ENCODE results near the gene GKAP1. TPM values are rescaled to one million over a fixed set of nuclear protein-coding genes. Genes with fewer than 3 reads are reported as not detected.

The GKAP1 gene
- total and polyA plus RNA-seq, 2 donors from 2014 or later = 7.1 to 8.6 TPM

- H3K4me3 ChIP-seq (ENCODE audit: low read length in 3 of 3) = no peak overlapping the region
- no peaks in the 10 kb centered on the region for H3K36me3 ChIP-seq (ENCODE audit: control insufficient read depth in 2 of 3, insufficient read depth in 3 of 3, low read length in 3 of 3)
- H3K9me3 ChIP-seq (ENCODE audit: control insufficient read depth in 2 of 3, insufficient read depth in 1 of 3, low read length in 3 of 3) = peaks cover 0 to 7% (median 0%) of the 10 kb centered on the region in 3 donors
- H3K9ac ChIP-seq (ENCODE audit: low read length in 3 of 3) = no peak overlapping the region
- TF ChIP-seq, protein P1, sequence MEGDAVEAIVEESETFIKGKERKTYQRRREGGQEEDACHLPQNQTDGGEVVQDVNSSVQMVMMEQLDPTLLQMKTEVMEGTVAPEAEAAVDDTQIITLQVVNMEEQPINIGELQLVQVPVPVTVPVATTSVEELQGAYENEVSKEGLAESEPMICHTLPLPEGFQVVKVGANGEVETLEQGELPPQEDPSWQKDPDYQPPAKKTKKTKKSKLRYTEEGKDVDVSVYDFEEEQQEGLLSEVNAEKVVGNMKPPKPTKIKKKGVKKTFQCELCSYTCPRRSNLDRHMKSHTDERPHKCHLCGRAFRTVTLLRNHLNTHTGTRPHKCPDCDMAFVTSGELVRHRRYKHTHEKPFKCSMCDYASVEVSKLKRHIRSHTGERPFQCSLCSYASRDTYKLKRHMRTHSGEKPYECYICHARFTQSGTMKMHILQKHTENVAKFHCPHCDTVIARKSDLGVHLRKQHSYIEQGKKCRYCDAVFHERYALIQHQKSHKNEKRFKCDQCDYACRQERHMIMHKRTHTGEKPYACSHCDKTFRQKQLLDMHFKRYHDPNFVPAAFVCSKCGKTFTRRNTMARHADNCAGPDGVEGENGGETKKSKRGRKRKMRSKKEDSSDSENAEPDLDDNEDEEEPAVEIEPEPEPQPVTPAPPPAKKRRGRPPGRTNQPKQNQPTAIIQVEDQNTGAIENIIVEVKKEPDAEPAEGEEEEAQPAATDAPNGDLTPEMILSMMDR (IDR thresholded peaks at IDR 0.05; ENCODE audit: borderline replicate concordance, extremely low read depth, insufficient read depth) = no peak
- DNase-seq (no peak), FAIRE-seq (no peak)
- no peaks in the 10 kb centered on the region for H3K4me1 ChIP-seq (ENCODE audit: control insufficient read depth in 2 of 3, insufficient read depth in 2 of 3, low read depth in 1 of 3, low read length in 3 of 3)
- intact Hi-C loops (cut with DNase I) = no loop called here
- H3K27me3 ChIP-seq (ENCODE audit: control insufficient read depth, insufficient read depth, low read length) = no peaks in the 10 kb centered on the region
- no peak overlapping the region for H3K27ac ChIP-seq (ENCODE audit: low read depth in 2 of 2, low read length in 2 of 2)
Observed at GRCh38 chr9:83724436-83724835, 93.1 kb downstream of the GKAP1 start.

DNA sequence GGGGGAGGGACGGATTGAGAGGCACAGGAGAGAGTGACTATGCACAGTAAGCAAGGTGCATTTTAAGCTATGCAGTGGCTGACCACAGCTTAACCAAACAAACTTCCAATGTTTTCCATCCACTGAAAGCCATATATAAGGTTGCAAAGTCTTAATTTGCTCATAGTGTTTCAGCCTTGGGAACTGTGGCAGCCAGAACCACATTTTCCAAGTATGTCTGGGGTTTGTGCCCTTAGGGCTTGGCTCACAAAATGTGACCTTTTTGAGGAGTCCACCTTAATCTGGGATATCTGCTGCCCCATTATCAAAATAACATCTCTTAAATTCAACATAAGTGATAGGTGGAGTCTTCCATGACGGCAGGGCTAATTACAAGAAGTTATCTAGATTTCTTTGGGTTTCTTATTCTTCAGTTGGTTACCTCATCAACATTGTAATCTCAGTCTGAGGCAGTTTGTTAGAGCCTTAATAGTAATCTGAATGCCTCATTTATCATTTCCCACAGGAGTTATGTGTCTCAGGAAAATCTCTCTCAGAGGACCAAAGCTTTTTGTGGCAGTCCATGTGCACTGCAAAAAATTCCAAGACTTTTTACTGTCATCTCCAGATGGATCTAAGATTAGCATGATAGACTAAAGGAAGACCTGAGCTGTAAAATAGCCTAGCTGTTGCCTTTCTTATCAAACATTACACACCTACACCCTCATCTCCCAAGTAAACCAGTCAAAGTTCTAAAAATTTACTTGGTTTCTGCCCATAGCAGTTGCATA is 94.7 kb downstream of the GKAP1 start:
- intact Hi-C loops (cut with DNase I) = no loop called here
- Histone ChIP-seq H3K27me3 (ENCODE audit: control insufficient read depth, insufficient read depth, low read length) (no peaks in the 10 kb centered on the region), H3K9ac (ENCODE audit: low read length in 3 of 3) (no peak overlapping the region), H3K9me3 (ENCODE audit: control insufficient read depth in 2 of 3, insufficient read depth in 1 of 3, low read length in 3 of 3) (peaks cover 0 to 7% (median 0%) of the 10 kb centered on the region in 3 donors), H3K4me1 (ENCODE audit: control insufficient read depth in 2 of 3, insufficient read depth in 2 of 3, low read depth in 1 of 3, low read length in 3 of 3) (no peaks in the 10 kb centered on the region), H3K36me3 (ENCODE audit: control insufficient read depth in 2 of 3, insufficient read depth in 3 of 3, low read length in 3 of 3) (no peaks in the 10 kb centered on the region), H3K4me3 (ENCODE audit: low read length in 3 of 3) (no peak overlapping the region), H3K27ac (ENCODE audit: low read depth in 2 of 2, low read length in 2 of 2) (no peak overlapping the region)
- DNase-seq (no peak), FAIRE-seq (no peak)
- TF ChIP-seq, protein P1 (IDR thresholded peaks at IDR 0.05; ENCODE audit: borderline replicate concordance, extremely low read depth, insufficient read depth) = no peak

GRCh38 chr9:83721509-83721908 is 96.1 kb downstream of the GKAP1 start:
- Histone ChIP-seq H3K9me3 (ENCODE audit: control insufficient read depth in 2 of 3, insufficient read depth in 1 of 3, low read length in 3 of 3) (peaks cover 0 to 7% (median 0%) of the 10 kb centered on the region in 3 donors), H3K9ac (ENCODE audit: low read length in 3 of 3) (no peak overlapping the region), H3K4me1 (ENCODE audit: control insufficient read depth in 2 of 3, insufficient read depth in 2 of 3, low read depth in 1 of 3, low read length in 3 of 3) (no peaks in the 10 kb centered on the region), H3K27ac (ENCODE audit: low read depth in 2 of 2, low read length in 2 of 2) (no peak overlapping the region), H3K36me3 (ENCODE audit: control insufficient read depth in 2 of 3, insufficient read depth in 3 of 3, low read length in 3 of 3) (no peaks in the 10 kb centered on the region), H3K27me3 (ENCODE audit: control insufficient read depth, insufficient read depth, low read length) (no peaks in the 10 kb centered on the region), H3K4me3 (ENCODE audit: low read length in 3 of 3) (no peak overlapping the region)
- intact Hi-C loops (cut with DNase I) = no loop called here
- TF ChIP-seq, protein P1 (IDR thresholded peaks at IDR 0.05; ENCODE audit: borderline replicate concordance, extremely low read depth, insufficient read depth) = no peak
- FAIRE-seq (no peak), DNase-seq (no peak)

Measured in kidney (tissue), 14 donors.